GM18502 (cell line): ENCODE measurements around the gene TMEM178B.
"Not testable (repeated sequence)": the region's sequence is repeated elsewhere in the genome, so short reads cannot be mapped to it uniquely, and the experiment has no call there.

Experiments used
- ATAC-seq: cut with Tn5 transposase; IDR thresholded peaks from one replicate; pipeline ENCODE4 v1.9.1; 2021; ENCODE audit warnings: mild to moderate bottlenecking; ENCODE audit not compliant: unreplicated experiment, poor library complexity

TMEM178B gene

DNA sequence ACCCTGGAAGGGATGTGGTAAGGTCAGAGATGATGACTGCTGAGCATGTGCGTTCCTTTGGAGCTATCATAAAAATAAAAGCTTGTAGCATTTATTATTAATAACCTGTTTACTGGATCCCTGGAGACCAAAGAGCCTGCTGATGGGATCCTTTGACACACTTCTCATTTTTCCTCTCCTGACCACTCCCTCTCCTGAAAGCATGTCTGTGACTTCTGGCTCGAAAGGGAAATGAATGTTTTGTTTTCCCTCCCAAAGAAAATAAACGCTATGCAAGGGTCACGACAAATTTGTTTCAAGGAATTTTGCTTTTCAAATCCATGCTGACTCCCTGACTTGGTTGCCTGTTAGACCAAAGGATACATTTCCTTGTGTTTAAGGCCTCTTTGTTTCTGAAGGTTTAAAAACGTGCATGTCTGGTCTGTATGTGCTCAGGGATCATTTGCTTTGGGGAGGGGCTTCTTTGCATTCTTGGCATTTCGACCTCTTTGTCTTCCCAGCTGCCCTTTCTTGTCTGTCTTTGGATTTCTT is 292.3 kb downstream of the TMEM178B start:
- ATAC-seq, result no peak

DNA sequence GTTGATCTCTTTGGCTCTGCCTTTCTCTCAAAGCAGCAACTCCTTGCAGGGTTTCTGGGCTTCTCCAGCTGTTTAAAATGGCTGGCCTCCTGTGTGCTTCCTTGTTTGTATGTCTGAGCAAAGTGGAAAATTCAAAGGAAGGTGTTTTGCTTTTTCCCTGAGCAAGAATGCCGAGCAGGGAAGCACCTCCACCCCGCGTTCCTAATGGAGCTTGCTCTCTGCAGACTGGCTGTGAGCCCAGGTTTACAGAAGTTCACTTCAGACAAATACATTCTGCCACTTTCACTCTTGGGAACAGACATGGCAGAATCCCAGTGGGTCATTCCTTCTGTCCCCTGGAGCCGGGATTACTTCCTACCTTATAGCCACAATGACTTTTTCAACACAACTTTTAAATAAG is 295.6 kb downstream of the TMEM178B start:
- no peak for ATAC-seq

DNA sequence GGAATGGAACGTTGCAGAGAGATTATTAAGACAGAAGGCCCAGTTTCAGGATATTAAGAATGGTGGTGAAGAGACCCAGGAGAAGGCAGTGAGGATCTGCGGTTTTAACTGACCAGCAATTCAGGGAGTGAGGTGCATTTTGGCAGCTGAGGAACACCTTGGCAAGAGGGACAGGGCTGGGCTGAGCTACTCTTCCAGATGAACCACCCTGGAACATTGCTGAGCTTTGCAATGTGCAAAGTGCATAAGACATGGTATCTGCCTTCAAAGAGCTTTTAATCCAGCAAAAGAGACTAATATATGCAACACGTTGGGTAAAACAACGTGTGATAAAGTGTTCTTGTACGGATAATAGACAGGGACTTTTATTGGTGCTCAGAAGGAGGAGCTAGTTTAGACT is 296.3 kb downstream of the TMEM178B start:
- ATAC-seq, result no peak

DNA sequence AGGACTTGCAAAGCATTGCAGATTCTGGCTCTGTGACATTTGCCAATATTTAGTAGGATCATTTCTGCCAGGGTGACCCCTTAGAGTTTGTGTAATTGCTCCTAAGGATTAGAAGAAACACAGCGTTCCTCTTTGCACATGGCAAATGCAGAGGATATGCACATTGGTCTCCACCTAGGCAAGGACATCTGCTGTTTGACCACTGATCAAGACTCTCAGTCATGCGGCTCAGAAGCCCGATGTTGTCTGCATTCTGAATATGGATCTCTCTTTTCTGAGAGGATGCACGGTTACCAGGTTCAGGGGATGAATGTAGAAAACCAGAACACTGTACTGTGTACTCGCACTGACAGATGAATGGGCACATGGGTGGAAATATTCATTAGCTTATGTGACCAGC is 296.8 kb downstream of the TMEM178B start:
- no peak for ATAC-seq

DNA sequence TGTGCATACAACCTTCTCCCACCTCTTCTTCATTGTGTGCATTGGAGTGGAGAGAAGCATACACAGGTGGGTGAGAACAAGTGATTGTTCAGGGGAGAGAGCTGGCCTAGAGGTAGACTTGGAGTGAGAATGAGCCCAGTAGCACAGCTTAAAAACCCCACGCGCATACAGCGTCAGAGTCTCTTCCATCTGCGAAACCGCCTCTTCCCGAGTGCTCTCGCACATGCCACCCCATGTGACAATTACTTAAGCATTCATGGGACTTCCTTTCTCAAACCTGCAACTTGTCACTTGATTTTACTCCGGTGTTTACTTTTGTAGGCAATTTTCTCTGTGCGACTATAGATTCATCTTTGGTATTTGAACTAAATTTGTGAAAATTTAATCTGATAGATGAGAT is 300.6 kb downstream of the TMEM178B start:
- no peak for ATAC-seq

DNA sequence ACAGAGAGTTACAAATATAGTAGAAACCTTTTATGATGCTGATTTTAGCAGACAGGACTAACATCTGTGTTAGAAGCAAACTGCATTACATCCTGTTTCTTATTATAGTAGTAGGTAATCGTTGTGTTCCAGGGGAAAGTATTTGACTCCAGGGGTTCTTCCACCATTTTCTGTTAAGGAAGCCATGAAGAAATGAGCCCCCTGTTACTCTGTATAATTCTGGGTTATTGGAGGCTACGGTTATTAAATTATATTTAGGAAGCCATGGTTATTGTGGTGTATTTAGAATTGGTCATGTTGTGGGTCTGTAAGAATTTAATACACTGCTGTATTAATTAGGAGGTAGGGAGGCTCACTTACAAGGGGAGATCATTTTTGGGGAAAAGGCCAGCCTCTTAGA is 301.6 kb downstream of the TMEM178B start:
- ATAC-seq, result no peak

DNA sequence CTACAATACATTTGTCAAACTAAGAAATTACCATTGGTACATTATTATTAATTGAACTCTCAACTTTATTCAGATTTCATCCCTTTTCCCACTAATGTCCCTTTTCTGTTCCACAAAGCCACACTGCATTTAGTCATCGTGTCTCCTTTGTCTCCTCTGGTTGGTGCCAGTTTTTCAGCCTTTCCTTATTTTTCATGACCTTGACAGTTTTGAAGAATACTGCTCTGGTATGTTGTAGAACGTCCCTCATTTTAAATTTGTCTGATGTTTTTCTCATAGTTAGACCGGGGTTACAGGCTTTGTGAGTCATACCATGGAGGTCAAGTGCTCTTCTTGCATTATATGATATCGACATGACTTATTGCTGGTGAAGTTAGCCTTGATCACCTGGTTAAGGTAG is 304.0 kb downstream of the TMEM178B start:
- no peak for ATAC-seq

DNA sequence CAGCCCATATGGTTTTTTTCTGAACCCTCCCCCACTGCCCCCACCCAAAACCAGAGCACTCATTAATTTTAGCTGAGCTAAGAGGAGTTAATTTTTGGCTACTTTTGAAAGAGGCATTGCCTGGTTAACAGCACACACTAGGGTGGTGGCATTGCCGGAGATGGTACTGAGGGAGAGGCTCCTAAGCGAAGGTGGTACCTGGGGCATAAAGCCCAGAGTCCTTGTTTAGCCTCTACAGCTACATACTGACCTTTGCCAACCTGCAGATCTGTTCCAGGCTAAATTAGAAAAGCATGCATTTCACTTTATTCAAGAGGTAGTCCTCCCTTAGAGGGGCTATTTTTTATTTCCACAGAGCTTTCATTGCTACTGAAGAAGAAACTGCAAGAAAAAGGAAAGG is 304.5 kb downstream of the TMEM178B start:
- ATAC-seq, result no peak

DNA sequence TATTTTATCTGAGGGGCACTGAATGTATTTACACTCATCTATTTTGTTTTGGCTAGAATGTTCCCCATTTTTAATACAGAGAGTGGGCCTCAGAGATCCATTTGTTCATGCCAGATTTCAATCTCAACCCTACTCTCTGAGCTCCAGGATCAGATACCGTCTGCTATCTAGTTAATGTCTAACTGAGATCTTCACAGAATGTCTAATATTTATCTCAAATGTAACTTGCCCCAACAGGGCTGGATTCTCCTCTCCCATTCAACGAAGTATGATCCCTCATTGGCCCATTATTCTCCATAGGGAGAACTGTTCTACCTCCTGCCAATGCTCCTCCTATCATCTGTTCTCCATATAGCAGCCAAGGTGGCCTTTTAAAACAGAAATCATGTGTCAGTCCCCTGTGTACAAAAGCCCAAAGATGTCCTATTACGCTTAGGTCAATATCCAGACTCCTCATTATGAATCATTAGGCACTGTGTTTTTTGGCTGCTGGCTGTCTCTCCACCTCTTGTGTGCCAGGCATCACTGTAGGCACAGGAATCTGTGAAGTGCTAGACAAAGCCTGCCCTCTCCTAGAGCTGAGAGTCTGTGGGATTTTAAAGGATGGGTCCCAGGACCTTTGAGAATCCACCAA is 308.0 kb downstream of the TMEM178B start:
- ATAC-seq, result no peak

DNA sequence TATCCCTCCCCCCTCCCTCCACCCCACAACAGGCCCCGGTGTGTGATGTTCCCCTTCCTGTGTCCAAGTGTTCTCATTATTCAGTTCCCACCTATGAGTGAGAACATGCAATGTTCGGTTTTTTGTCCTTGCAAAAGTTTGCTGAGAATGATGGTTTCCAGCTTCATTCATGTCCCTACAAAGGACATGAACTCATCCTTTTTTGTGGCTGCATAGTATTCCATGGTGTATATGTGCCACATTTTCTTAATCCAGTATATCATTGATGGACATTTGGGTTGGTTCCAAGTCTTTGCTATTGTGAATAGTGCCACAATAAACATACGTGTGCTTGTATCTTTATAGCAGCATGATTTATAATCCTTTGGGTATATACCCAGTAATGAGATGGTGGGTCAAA is 309.5 kb downstream of the TMEM178B start:
- ATAC-seq, result not testable (repeated sequence)

DNA sequence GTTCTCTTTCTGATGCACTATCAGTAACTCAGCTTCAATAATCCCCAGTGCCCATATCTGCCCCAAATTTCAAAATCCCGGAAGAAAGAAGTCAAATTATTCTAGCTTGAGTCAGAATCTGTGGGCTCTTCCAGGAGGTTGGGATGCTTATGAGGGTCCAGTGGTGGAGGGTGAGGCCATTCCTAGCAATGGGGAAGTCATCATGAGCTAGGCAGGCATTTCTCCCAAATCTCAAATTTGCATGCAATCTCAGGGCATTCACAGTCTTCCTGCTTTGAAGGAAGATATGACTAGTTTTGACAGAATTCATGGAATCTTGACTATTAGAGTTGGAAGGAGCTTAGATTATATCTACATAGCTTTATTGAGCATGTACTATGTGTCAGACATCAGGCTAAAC is 313.0 kb downstream of the TMEM178B start:
- no peak for ATAC-seq

DNA sequence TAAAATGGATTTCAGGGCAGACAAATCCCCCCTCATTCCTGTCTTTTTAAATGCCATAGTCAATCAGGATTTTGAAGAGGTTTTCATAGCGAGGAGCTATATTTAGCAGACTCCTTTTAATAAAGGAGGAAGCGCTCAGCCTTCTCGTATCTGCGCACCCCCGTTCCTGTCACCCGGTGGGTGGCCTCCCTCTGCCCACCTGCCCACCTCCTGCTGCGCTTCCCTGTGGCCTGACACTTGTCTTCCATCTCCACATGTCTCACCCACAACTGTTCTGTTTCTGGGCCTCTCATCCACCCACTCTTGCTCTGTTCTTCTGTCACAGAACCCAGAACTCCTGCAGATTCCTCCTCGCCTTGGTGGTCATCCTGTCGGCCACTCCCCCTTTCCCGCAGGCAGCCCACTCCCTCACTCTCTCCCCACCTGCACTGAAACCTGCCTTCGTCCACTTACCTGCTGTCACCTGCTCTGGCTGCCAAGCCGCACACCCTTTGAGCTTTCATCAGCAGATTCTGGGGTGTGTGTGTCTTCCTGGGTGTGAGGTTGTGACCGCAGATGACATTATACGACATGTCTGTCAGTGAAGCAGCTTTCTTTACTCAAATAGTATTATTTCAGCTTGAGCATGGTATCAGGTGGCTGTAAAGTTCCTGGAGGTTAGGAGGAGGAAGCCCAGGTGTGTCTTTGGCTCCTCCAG is 313.8 kb downstream of the TMEM178B start:
- ATAC-seq, result no peak

DNA sequence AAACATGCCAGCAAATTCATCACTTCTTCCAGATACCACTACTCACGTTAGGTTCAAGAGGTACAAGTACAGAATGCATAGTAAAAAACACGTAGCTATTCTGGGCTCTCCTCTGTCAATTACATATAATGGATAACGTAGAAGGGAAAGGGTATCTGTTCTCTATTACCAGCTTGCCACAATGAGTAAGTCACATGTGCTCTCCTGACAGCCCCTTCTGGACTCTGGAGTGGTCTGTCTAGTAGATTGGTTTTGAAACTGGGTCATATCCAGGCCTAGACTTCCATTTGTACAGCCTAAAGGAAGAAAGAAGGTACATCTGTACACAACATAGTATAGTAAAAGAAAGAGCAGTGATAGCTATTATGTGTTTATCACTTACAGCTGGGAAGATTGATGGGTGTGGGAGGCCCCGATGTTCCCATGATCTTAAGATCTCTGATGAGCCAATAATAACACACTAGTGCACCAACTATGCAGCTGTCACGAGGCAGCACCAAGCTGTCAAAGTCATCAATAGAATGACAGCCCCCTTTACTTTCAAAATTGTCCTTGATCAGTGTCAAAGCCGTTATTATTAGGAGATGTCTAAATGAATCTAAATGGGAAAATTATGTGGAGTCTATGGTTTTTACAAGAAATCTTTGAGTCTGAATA is 315.4 kb downstream of the TMEM178B start:
- ATAC-seq, result no peak

DNA sequence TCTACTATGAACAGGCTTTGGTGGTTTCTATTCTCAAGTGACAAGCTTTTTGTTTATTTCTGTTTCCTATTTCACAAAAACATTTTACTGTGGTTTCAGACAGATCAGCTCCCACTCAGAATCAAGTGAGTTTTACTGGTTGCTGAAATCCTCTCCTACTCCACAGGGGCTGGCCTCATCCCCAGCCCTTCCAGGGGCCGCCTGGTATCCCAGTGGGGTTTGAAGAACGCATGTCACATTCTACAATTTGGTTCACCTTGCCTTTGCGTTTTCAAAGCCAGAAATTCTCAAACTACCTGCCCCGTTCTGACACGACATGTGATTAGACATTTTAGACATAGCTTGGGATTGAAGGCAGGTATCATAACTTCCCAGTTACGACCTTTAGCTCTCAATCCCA is 316.5 kb downstream of the TMEM178B start:
- ATAC-seq, result no peak

DNA sequence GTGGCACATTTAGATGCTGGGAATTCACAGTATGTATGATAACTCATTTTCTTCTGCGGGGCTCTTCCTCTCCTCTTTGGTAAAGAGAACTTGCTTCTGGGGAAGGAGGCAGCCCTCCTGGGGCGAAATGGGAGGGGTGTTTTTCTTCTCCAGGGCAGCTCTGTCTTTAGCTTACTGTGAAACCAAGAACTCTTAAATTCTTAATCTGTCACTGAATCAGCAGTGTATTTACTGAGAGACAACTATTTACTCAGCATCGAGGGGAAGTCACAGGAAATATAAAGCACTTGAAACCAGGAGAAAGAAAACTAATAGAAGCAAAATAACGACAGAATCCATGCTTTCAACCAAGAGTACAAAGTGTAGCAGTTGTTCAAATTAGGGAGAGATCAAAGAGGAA is 319.2 kb downstream of the TMEM178B start:
- ATAC-seq, result no peak

DNA sequence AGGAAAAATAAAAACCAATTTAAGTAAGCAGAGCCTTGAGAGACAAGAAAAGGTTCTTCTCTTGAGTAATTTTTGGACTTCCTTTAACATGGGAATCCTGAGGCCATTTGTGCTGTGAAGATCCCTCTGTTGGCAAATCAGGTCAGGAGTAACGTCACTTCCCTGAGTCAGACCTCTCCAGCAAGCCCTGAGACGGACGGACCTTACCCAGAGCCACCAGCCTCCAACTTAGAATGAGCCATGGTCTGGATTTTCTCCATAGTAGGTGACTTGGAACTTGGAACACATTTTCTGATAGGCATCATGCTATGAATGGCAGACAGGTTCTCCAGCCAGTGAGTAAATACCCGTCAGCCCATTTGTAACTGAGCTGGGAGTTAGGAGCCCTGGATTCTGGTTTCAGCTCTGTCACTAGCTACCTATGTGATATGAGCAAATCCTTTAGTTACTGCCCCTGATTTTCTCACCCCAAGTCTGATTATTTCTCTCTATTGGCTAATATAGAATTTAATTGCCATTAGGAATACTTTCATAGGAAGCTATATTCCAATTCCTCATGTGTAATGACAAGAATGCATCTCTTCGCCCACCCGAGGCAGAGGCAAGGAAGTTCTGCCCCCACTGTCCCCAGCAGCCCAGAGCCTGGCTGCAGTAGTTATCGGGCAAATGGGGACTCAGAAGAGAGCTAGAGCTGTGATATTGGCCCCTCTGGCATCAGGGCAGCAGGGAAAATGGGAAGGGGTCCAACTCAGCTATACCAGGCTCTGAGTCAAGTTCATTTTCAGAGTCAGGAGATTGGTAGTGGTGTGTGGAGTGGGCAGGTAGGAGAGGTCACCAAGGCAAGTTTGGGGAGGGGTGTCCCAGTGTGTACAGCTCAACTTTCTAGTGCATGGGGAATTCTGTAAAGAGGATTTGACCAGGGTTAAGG is 323.6 kb downstream of the TMEM178B start:
- no peak for ATAC-seq

DNA sequence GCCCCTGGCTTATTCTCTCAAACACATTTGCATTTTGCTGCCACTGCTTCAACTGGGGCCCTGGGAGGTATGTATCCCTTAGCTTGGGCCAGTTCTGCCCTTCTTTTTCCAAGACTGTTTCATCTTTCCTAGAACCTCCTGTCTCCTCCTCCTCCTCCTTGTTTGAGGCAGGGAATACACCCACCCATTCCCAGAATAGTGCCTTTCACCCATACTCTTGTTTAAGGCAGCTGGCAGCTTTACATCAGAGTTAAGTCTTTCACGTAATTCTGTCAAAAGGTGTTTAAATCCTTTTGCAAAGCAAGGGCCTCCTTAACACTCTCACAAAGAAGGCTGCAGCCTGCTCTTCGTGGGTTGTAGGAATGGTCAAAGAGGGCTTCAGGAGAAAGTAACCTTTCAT is 326.5 kb downstream of the TMEM178B start:
- no peak for ATAC-seq

DNA sequence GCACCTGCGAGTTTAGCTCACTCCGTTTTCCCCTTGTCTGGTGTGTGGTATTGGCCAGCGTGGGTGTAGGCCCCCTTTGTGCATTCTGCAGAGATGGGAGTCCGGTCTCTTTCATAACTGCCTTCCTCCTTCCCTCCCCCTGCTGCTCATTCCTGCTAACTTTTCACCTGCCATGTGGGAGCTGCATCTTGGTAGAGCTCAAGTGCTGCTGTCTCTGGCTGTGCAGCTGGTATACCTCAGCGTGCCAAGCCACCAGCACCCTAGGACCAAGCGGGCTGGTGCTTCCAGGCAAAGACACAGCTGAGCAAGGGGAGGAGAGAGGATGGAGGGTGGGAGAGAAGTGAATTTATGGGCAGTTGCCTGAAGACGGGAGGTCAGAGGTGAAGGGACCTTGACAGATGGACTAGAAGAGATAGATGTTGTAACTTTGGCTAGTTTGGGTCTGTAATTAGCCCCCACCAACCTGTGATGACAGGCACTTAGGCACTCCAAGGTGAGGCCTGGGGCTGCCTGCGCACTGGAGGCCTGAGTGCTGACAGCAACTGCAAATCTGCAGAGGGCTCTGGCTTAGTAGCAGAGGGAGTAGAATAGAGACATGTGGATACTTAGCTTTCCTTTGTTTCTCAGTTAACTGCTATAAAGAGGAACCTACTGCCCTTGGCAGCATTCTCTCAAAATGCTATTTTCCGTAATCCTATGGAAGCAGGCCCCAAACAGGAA is 328.6 kb downstream of the TMEM178B start:
- ATAC-seq, result no peak

DNA sequence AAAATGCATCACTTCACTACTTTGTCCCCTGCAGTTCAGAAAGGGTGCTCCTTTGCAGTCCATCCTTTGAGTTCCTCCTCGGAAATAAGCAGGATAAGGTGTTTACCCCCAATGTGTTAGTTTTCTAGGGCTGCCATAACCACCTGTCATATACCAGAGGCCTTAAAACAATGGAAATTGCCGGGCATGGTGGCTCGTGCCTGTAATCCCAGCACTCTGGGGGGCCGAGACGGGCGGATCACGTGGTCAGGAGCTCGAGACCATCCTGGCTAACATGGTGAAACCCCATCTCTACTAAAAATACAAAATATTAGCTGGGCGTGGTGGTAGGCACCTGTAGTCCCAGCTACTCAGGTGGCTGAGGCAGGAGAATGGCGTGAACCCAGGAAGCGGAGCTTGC is 330.0 kb downstream of the TMEM178B start:
- not testable (repeated sequence) for ATAC-seq

DNA sequence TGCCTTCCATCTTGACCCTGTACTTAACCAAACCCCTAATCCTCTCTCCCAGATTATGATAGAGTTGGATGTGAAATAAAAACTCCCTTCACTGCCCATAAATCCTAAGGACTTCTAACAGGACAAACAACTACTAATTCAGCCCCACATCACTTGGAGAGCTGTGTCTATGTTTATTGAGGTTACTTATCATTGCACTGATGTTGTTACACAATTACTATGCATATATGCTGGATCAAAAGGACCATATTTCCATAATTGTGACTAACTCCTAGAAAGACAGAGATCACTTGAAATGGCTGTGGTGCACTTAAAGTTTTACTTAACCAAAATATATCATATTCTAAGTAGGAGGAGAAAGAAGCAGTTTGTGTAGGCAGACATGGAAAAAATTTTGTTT is 332.5 kb downstream of the TMEM178B start:
- no peak for ATAC-seq
